CD14-positive monocyte (primary cell): ENCODE measurements around the gene SYTL2. TPM values are rescaled to one million over a fixed set of nuclear protein-coding genes. Genes with fewer than 3 reads are reported as not detected.
"Not testable (repeated sequence)": the region's sequence is repeated elsewhere in the genome, so short reads cannot be mapped to it uniquely, and the experiment has no call there.

ENCODE experiments used
- DNase-seq, 3 donors: peaks; one replicate each; pipeline ENCODE4 v3.0.0-alpha.2; 2011 to 2022
- H2AFZ ChIP-seq: 2 replicates; pipeline ENCODE4 v1.6.0; 2012; ENCODE audit warnings: mild to moderate bottlenecking, low read depth, low read length, inconsistent platforms; ENCODE audit not compliant: insufficient read depth, poor library complexity, severe bottlenecking
- H3K27ac ChIP-seq, 2 donors: 1 replicate in 1 of 2; 2 replicates in 1 of 2; pipeline ENCODE4 v1.5.1; 2012 to 2013; ENCODE audit warnings: low read length in 2 of 2, control low read depth in 1 of 2, inconsistent platforms in 1 of 2, low read depth in 1 of 2, mild to moderate bottlenecking in 1 of 2
- H3K27me3 ChIP-seq, 2 donors: one replicate each; pipeline versions ENCODE4 v1.6.0 to v1.6.1; 2011 to 2013; ENCODE audit warnings: low read length in 2 of 2; ENCODE audit not compliant: control insufficient read depth in 2 of 2, insufficient read depth in 2 of 2
- H3K36me3 ChIP-seq, 2 donors: replicated peaks in 1 of 2; 1 replicate in 1 of 2; 2 replicates in 1 of 2; pipeline versions ENCODE4 v1.5.1 to v1.6.1; 2012 to 2013; ENCODE audit warnings: low read length in 2 of 2, control low read depth in 1 of 2, inconsistent platforms in 1 of 2, mild to moderate bottlenecking in 1 of 2; ENCODE audit not compliant: insufficient read depth in 2 of 2, control insufficient read depth in 1 of 2
- H3K4me1 ChIP-seq, 2 donors: 1 replicate in 1 of 2; 2 replicates in 1 of 2; pipeline versions ENCODE4 v1.5.1 to v1.6.1; 2012 to 2013; ENCODE audit warnings: low read length in 2 of 2, control low read depth in 1 of 2, inconsistent platforms in 1 of 2, mild to moderate bottlenecking in 1 of 2, moderate library complexity in 1 of 2; ENCODE audit not compliant: insufficient read depth in 2 of 2, control insufficient read depth in 1 of 2
- H3K4me2 ChIP-seq: replicated peaks from 2 replicates; pipeline ENCODE3; 2012; ENCODE audit warnings: low read length, moderate library complexity, mild to moderate bottlenecking; ENCODE audit not compliant: poor library complexity, severe bottlenecking; ENCODE audit errors: extremely low read depth
- H3K4me3 ChIP-seq, 3 experiments: fragments of 200-600 bp in 1 of 3; sonication (generic) in 1 of 3; replicated peaks in 1 of 3; 1 replicate in 2 of 3; 2 replicates in 1 of 3; pipeline ENCODE4 v1.5.1; 2011 to 2013; ENCODE audit warnings: low read length in 3 of 3, mild to moderate bottlenecking in 3 of 3, control low read depth in 2 of 3, low read depth in 2 of 3, inconsistent platforms in 1 of 3, moderate library complexity in 1 of 3
- H3K79me2 ChIP-seq: 2 replicates; pipeline ENCODE4 v1.6.0; 2012; ENCODE audit warnings: mild to moderate bottlenecking, control low read depth, inconsistent platforms, low read length, moderate library complexity; ENCODE audit not compliant: insufficient read depth
- H3K9ac ChIP-seq: 2 replicates; pipeline ENCODE4 v1.6.0; 2017; ENCODE audit warnings: low read length, mild to moderate bottlenecking; ENCODE audit not compliant: insufficient read depth, poor library complexity, severe bottlenecking
- H3K9me3 ChIP-seq, 2 donors: replicated peaks in 1 of 2; 1 replicate in 1 of 2; 2 replicates in 1 of 2; pipeline versions ENCODE4 v1.5.1 to v1.6.1; 2012 to 2013; ENCODE audit warnings: low read length in 2 of 2, control low read depth in 1 of 2; ENCODE audit not compliant: control insufficient read depth in 1 of 2, insufficient read depth in 1 of 2
- H4K20me1 ChIP-seq: 2 replicates; pipeline ENCODE4 v1.6.0; 2012; ENCODE audit warnings: mild to moderate bottlenecking, low read length, control low read depth, moderate library complexity; ENCODE audit not compliant: insufficient read depth
- H3K27ac Mint-ChIP-seq, 7 donors: one replicate each; pipeline ENCODE4 v1.8.0; 2020; ENCODE audit warnings: mild to moderate bottlenecking in 7 of 7, mixed read lengths in 7 of 7, moderate library complexity in 6 of 7, inconsistent platforms in 2 of 7
- H3K27me3 Mint-ChIP-seq, 3 donors: one replicate each; pipeline ENCODE4 v1.8.0; 2021 to 2022; ENCODE audit warnings: low read depth in 3 of 3, mild to moderate bottlenecking in 3 of 3, mixed read lengths in 3 of 3, moderate library complexity in 3 of 3, inconsistent platforms in 1 of 3
- H3K36me3 Mint-ChIP-seq, 2 donors: one replicate each; pipeline ENCODE4 v1.8.0; 2020; ENCODE audit warnings: mixed read lengths in 2 of 2, inconsistent platforms in 1 of 2, mild to moderate bottlenecking in 1 of 2
- H3K4me1 Mint-ChIP-seq: one replicate; pipeline ENCODE4 v1.8.0; 2020; ENCODE audit warnings: mild to moderate bottlenecking, mixed read lengths
- H3K4me3 Mint-ChIP-seq, 2 donors: one replicate each; pipeline ENCODE4 v1.8.0; 2020; ENCODE audit warnings: mild to moderate bottlenecking in 2 of 2, mixed read lengths in 2 of 2, moderate library complexity in 1 of 2
- H3K9me3 Mint-ChIP-seq, 7 donors: one replicate each; pipeline ENCODE4 v1.8.0; 2020 to 2022; ENCODE audit warnings: mixed read lengths in 7 of 7, mild to moderate bottlenecking in 6 of 7, moderate library complexity in 6 of 7, inconsistent platforms in 2 of 7
- WGBS: methylation state at CpG from one replicate; pipeline ENCODE4 v1.1.5; 2013; ENCODE audit warnings: missing lambda C conversion rate; ENCODE audit not compliant: insufficient coverage; 5-methylcytosine and 5-hydroxymethylcytosine counted together
- intact Hi-C, 2 donors: fragments of 100-400 bp; cut with micrococcal nuclease; formaldehyde crosslinking; loops; one replicate each; pipeline versions ENCODE4 v1.15.0 to v1.15.1; 2023
- polyA plus RNA-seq, 3 donors: library from polyadenylated mRNA; depleted of rRNA in 1 of 3; unstranded in 2 of 3; stranded (reverse) in 1 of 3; fragments of 300-500 nt in 2 of 3; fragments of >200 nt in 1 of 3; fragmentation: Illumina TruSeq in 2 of 3; gene quantifications; 1 replicate in 2 of 3; 2 replicates in 1 of 3; pipeline ENCODE4 v1.2.3, GENCODE V29; 2012 to 2021
- TF ChIP-seq, protein P1 (sequence below): fragments of 200-600 bp; IDR thresholded peaks from one replicate; pipeline ENCODE4 v1.8.0; 2022; ENCODE audit warnings: antibody characterized with exemption, mild to moderate bottlenecking

SYTL2 gene
- polyA plus RNA-seq, 3 donors, result 0.30 to 0.48 (median 0.34) TPM

DNA sequence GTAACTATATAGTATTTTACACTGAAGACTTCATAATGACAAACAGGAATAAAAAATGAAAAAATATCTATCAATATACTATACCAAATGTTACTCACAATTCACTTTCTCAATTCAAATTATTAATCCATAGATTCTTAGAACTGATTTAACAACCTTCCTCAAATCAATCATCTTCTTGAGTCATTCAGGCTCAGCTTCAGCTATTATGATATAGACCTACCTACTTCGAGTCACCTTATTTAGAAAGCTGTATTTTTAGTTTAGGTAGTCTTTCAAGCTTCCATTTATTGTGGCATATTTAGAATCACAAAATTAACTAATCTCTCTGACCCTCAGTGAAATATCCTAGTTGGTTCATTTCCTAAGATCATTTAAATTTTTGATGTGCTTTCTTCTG, 154.2 kb downstream of the SYTL2 start:
- TF ChIP-seq, protein P1, sequence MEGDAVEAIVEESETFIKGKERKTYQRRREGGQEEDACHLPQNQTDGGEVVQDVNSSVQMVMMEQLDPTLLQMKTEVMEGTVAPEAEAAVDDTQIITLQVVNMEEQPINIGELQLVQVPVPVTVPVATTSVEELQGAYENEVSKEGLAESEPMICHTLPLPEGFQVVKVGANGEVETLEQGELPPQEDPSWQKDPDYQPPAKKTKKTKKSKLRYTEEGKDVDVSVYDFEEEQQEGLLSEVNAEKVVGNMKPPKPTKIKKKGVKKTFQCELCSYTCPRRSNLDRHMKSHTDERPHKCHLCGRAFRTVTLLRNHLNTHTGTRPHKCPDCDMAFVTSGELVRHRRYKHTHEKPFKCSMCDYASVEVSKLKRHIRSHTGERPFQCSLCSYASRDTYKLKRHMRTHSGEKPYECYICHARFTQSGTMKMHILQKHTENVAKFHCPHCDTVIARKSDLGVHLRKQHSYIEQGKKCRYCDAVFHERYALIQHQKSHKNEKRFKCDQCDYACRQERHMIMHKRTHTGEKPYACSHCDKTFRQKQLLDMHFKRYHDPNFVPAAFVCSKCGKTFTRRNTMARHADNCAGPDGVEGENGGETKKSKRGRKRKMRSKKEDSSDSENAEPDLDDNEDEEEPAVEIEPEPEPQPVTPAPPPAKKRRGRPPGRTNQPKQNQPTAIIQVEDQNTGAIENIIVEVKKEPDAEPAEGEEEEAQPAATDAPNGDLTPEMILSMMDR, result no peak
- H3K9me3 Mint-ChIP-seq, result no peaks in the 10 kb centered on the region
- no peaks in the 10 kb centered on the region for H3K9me3 ChIP-seq
- H3K36me3 Mint-ChIP-seq, result peaks cover 44 to 49% of the 10 kb centered on the region in 2 donors
- peaks cover 51% of the 10 kb centered on the region for H4K20me1 ChIP-seq
- no peaks in the 10 kb centered on the region for H3K27me3 ChIP-seq
- no CpG with 5 or more reads among the region's 1 CpG for WGBS
- H3K79me2 ChIP-seq, result peaks cover 57% of the 10 kb centered on the region
- peaks cover 24% of the 10 kb centered on the region for H3K4me1 Mint-ChIP-seq
- H3K27ac ChIP-seq, result no peak overlapping the region
- H3K27ac Mint-ChIP-seq, result no peak overlapping the region
- no peak overlapping the region for H3K4me3 Mint-ChIP-seq
- intact Hi-C loops, result no loop called here
- no peak overlapping the region for H3K9ac ChIP-seq
- H3K4me1 ChIP-seq, result peaks cover 3 to 8% of the 10 kb centered on the region in 2 donors
- no peak overlapping the region for H2AFZ ChIP-seq
- H3K4me3 ChIP-seq, result no peak overlapping the region
- peaks cover 53 to 76% of the 10 kb centered on the region in 2 donors for H3K36me3 ChIP-seq
- H3K4me2 ChIP-seq, result no peak overlapping the region
- no peak for DNase-seq
- H3K27me3 Mint-ChIP-seq, result no peaks in the 10 kb centered on the region

DNA sequence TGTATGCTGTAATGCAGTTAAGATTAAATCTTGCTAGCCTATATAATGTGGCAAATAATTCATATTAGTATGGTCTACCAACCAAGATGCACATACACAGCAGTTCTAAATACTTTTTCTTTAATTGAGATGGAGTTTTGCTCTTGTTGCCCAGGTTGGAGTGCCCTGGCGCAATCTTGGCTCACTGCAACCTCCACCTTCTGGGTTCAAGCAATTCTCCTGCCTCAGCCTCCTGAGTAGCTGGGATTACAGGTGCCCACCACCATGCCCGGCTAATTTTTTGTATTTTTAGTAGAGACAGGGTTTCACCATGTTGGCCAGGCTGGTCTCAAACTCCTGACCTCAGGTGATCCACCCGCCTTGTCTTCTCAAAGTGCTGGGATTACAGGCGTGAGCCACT, 156.6 kb downstream of the SYTL2 start:
- peak overlapping the region in 1 of 7 donors; percentile 6 for H3K27ac Mint-ChIP-seq
- H3K4me2 ChIP-seq, intact Hi-C loops, H3K4me3 ChIP-seq, H2AFZ ChIP-seq, H3K9me3 Mint-ChIP-seq, H3K9me3 ChIP-seq, H3K27me3 Mint-ChIP-seq, H3K9ac ChIP-seq, H3K27ac ChIP-seq, DNase-seq, H3K4me3 Mint-ChIP-seq, H3K27me3 ChIP-seq, H3K4me1 ChIP-seq: not testable (repeated sequence)
- peaks cover 29 to 39% of the 10 kb centered on the region in 2 donors for H3K36me3 Mint-ChIP-seq
- no CpG with 5 or more reads among the region's 4 CpGs for whole genome bisulfite sequencing
- H3K4me1 Mint-ChIP-seq, result peaks cover 12% of the 10 kb centered on the region
- peaks cover 30% of the 10 kb centered on the region for H4K20me1 ChIP-seq
- peaks cover 46 to 66% of the 10 kb centered on the region in 2 donors for H3K36me3 ChIP-seq
- peaks cover 45% of the 10 kb centered on the region for H3K79me2 ChIP-seq
